Activated T-cell treated with anti-CD3 and anti-CD28 coated beads for 4 hours (primary cell): ENCODE results near the gene MILR1.
A peak's percentile ranks its signal among the peaks of the same experiment; 100 is the strongest.
"Not testable (repeated sequence)": the region's sequence is repeated elsewhere in the genome, so short reads cannot be mapped to it uniquely, and the experiment has no call there.

Experiments
- DNase-seq: peaks from one replicate; pipeline ENCODE4 v3.0.0-alpha.2; 2020

Gene MILR1

GRCh38 chr17:64448665-64449512 lies at the start of gene MILR1:
MILR1 (plus strand) TSS chr17:64449115; CDS start chr17:64449169, 54 bp downstream.
- no peak for DNase-seq

GRCh38 chr17:64399767-64400156 lies 49.2 kb upstream of the MILR1 start:
- DNase-seq, result no peak

- no peak for DNase-seq
Measured at GRCh38 chr17:64400642-64401041, 48.3 kb upstream of the MILR1 start.

- no peak for DNase-seq
Measured at GRCh38 chr17:64401244-64401860, 47.6 kb upstream of the MILR1 start.

GRCh38 chr17:64401941-64402340 lies 47.0 kb upstream of the MILR1 start:
- no peak for DNase-seq

GRCh38 chr17:64402469-64402868 lies 46.4 kb upstream of the MILR1 start:
- DNase-seq, result no peak

- DNase-seq, result no peak
Measured at GRCh38 chr17:64403881-64404460, 44.9 kb upstream of the MILR1 start.

GRCh38 chr17:64406321-64407200 lies 42.4 kb upstream of the MILR1 start:
- no peak for DNase-seq

GRCh38 chr17:64410750-64411490 lies 38.0 kb upstream of the MILR1 start:
- DNase-seq, result no peak

GRCh38 chr17:64411999-64412771 lies 36.7 kb upstream of the MILR1 start:
- DNase-seq, result no peak

- DNase-seq, result no peak
Measured at GRCh38 chr17:64412944-64413381, 36.0 kb upstream of the MILR1 start.

GRCh38 chr17:64413513-64413912 lies 35.4 kb upstream of the MILR1 start:
- DNase-seq, result no peak

GRCh38 chr17:64418506-64419339 lies 30.2 kb upstream of the MILR1 start:
- no peak for DNase-seq

GRCh38 chr17:64420143-64420670 lies 28.7 kb upstream of the MILR1 start:
- DNase-seq, result peak; percentile 19

GRCh38 chr17:64422121-64422520 lies 26.8 kb upstream of the MILR1 start:
- not testable (repeated sequence) for DNase-seq

GRCh38 chr17:64423881-64424280 lies 25.0 kb upstream of the MILR1 start:
- no peak for DNase-seq

GRCh38 chr17:64424324-64424849 lies 24.5 kb upstream of the MILR1 start:
- no peak for DNase-seq

GRCh38 chr17:64425191-64425590 lies 23.7 kb upstream of the MILR1 start:
- no peak for DNase-seq

GRCh38 chr17:64426596-64426995 lies 22.3 kb upstream of the MILR1 start:
- DNase-seq, result no peak

- no peak for DNase-seq
Measured at GRCh38 chr17:64428406-64428805, 20.5 kb upstream of the MILR1 start.
